ENCODE results near the gene ING1.

The ING1 gene

GRCh38 chr13:110772091-110772984, 58.8 kb downstream of the ING1 start:
- DNase-seq (ENCODE audit: low spot score), result no peak

Measured in germinal center (tissue), 1 donor.